ENCODE results near the gene EML4.

The EML4 gene

GRCh38 chr2:42310007-42310515 lies 140.9 kb downstream of the EML4 start:
- TF ChIP-seq CTCF (IDR thresholded peaks at IDR 0.05; ENCODE audit: control insufficient read depth, insufficient read depth, low read depth, low read length, missing control alignments), result no peak
- no peak overlapping the region for H3K4me3 ChIP-seq (ENCODE audit: control insufficient read depth, low read depth, low read length)
- no peak for DNase-seq (ENCODE audit: low read depth)

GRCh38 chr2:42312106-42312505 lies 143.0 kb downstream of the EML4 start:
- no peak for TF ChIP-seq CTCF (IDR thresholded peaks at IDR 0.05; ENCODE audit: control insufficient read depth, insufficient read depth, low read depth, low read length, missing control alignments)
- DNase-seq (ENCODE audit: low read depth), result no peak
- H3K4me3 ChIP-seq (ENCODE audit: control insufficient read depth, low read depth, low read length), result no peak overlapping the region

DNA sequence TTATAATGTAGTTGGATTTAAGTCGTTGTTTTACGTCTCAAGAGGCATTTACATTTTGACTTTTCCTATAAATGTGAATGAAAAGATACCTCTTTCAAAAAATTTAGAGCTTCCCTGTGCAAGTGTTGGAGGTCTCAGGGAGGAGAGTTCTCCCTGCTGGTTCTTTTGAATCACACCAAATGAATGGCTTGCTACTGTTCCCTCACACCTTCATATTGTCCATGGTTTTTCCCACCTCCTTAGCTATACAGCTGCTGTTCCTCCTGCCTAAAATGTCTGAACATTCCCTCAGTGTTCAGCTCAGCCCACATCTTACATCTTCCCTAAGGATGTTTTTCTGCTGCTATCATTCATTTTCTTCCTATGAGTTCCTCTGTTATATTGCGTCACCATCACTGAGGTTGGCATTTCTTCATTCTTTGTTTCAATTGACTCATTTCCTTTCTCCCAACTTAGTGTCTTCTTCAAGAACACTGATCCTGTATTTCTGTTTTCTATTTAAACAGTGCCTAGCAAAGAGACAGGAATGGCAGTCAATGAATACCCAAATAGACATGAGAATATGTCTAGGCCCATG lies 145.8 kb downstream of the EML4 start:
- no peak for TF ChIP-seq CTCF (IDR thresholded peaks at IDR 0.05; ENCODE audit: control insufficient read depth, insufficient read depth, low read depth, low read length, missing control alignments)
- no peak overlapping the region for H3K4me3 ChIP-seq (ENCODE audit: control insufficient read depth, low read depth, low read length)
- peak; percentile 74 for DNase-seq (ENCODE audit: low read depth)

DNA sequence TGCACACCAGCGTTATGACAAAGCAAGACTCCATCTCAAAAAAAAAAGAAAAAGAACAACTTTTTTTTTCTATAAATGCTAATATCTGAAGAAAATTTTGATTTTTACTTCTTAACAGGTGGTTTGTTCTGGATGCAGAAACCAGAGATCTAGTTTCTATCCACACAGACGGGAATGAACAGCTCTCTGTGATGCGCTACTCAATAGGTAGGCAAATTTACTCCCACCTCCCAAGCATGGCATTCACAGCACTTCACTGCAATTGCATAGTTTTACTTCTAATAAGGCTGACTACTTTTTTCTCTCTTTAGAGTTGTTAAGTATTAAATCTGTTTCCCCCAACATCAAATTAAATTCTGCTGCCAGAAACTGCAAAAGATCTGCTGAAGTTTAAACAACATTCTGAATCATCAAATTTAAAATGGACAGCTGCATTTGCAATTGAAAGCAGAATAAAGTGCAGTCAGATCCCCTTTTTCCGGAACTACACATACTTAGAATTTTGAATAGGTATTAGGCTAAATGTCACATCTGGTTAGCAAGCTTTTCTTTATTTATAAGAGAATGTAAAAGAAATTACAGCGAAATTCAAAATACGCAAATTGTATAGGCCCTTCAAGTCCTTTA lies 146.8 kb downstream of the EML4 start:
- no peak for TF ChIP-seq CTCF (IDR thresholded peaks at IDR 0.05; ENCODE audit: control insufficient read depth, insufficient read depth, low read depth, low read length, missing control alignments)
- DNase-seq (ENCODE audit: low read depth), result no peak
- H3K4me3 ChIP-seq (ENCODE audit: control insufficient read depth, low read depth, low read length), result no peak overlapping the region

DNA sequence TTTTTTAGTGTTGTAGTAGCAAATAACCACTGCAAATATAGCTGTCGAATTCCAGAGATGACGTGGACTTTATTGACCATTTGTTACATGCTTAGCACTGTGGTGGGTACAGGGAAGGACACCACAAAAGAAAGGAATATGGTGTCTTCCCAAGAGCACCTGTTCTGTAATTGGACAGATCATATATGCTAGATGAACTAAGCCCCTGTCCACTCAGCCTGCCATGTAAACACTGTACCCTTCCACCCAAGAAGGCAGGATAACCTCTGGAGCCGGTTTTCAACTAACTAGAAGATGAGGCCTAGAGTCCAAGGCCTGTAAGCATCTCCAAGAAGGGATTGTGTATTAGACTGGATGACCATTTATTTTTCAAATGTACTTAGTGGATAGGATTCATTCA lies 147.8 kb downstream of the EML4 start:
- H3K4me3 ChIP-seq (ENCODE audit: control insufficient read depth, low read depth, low read length), result no peak overlapping the region
- no peak for DNase-seq (ENCODE audit: low read depth)
- no peak for TF ChIP-seq CTCF (IDR thresholded peaks at IDR 0.05; ENCODE audit: control insufficient read depth, insufficient read depth, low read depth, low read length, missing control alignments)

- no peak for DNase-seq (ENCODE audit: low read depth)
- TF ChIP-seq CTCF (IDR thresholded peaks at IDR 0.05; ENCODE audit: control insufficient read depth, insufficient read depth, low read depth, low read length, missing control alignments), result no peak
- no peak overlapping the region for H3K4me3 ChIP-seq (ENCODE audit: control insufficient read depth, low read depth, low read length)
Observed at GRCh38 chr2:42317486-42317885, 148.3 kb downstream of the EML4 start.
